HG03159 (cell line): ENCODE data around the gene DNM3.

Source experiments
- ATAC-seq: cut with Tn5 transposase; IDR thresholded peaks from one replicate; pipeline ENCODE4 v1.9.1; 2021; ENCODE audit warnings: mild to moderate bottlenecking, moderate library complexity; ENCODE audit not compliant: unreplicated experiment

DNM3 gene

DNA sequence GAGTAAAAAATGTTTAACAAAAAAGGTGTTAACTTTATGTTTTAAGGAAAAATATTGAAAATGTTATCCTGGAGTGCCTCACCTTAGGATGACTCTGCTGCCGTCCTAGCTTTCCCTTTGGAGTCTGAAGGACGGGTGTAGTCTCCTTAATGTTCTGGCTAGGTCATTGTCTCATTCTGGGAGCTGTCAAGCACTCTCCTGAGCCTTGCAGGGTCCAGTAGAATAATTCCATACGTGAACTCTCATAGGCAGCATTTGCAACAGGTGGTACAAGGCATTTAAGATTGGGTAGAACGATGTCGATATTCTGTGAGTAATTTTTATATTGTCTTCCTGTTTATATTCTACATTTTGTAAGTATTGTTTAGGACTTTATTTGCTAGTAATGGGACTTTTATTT is 295.6 kb downstream of the DNM3 start:
- ATAC-seq = no peak

DNA sequence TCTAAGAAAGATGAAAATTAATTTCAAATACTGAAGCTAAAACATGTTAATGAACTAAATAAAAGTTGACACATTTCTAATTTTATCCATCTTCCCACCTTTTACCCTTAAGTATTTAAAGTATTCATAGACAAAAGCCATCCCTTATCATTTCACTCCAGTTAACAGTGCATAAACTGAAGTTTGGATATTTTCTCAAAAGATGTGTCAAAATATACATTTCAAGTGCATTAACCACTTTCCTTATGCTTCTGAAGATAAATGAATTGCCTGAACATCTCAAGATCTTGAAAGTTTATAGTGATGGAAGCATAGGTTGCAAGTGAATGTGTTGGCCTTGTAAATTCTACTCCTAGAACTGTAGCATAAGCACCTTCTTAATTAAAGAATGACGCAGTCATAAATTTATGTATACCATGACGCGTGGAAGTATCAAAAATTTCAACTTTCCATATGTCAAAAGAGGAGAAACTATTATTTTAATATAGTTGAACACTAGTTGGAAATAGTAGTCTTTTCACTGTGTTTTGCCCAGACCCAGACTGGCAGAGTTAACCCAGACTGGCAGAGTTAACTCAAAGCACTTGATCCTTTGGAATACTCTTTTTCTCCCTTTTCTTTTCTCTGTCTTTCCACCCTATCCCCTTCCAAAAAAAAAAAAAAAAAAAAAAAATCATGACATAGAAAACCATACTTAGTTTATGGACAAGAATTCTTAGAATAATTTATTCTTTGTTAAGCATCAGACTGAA is 296.6 kb downstream of the DNM3 start:
- no peak for ATAC-seq

- ATAC-seq = no peak
Observed at GRCh38 chr1:172138634-172139033, 297.3 kb downstream of the DNM3 start.

DNA sequence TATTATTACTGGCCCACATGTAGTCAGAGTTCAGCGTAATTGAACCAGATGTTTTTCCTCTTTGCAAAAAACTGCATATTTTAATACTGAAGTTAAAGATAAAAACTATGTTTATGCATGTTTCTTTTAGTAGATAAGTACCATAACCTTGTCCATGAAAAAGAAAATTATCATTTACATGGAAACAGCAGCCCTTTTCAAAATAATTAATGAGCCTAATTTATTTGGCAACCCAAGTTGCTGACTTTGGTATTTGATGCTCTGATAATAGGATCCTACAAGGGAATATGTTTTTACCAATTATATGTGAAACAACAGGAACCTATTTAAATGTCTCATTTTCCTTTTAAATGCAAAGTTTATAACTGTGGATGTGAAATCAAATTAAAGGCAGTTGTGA is 297.9 kb downstream of the DNM3 start:
- ATAC-seq = no peak

DNA sequence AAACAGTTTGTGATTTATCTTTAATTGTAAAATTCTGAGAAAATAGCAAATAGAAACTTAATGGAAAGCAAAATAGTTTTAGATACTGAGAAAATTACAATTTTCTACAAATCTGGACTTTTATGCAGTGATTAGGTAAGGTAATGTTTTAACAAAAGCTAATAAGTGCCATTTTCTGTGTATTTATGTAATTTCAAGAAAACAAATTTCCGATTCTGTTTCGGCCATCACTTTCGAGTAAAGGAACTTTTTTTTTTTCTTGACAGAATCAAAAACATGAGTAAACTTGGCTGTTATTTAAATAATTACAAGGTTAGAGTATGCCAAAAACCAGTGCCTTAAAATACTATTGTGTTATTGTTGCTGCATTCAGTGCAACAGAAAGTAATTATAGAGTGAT is 298.8 kb downstream of the DNM3 start:
- no peak for ATAC-seq

DNA sequence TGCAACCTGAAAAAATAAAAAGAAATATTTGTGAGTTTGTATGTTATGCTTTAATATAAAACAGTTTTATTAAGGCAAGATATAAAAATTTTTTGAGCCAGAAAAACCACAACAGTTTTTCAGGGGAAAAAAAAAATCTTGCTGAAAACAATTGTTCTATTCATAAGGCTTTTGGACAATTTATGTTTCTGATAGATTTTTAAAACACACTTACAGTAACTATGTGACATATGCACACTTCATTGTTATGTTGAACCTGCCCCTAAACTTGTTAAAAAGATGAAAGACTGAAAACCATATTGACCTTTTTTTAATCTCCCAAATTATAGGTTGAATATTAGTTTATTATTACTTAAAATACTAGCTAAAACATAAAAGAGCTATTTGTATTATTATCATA is 299.3 kb downstream of the DNM3 start:
- no peak for ATAC-seq

DNA sequence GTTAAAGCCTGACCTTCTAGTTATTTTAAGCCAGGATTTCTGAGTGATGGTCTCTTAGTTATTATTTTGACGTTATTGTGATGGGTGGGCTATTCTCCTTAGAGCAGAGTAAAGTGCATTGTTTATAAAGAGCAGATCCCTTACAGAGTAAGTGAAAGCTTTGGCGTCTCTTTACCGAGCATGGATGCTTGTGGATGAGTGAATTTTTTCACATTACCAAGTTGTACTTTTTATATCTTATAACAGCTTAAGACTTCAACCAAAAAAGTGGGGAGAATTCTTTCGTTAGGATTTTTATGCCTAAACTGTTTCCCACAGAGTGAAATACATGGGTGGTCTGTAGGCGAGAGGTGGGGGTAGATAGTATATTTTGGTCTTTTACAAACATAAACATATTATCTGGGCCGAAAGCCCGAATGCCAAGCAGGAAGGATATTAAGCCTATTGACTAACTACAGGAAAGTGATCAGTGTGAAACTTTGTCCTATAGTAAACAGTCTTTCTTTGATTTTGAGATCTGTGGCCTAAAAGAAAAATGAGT is 300.1 kb downstream of the DNM3 start:
- no peak for ATAC-seq

- ATAC-seq = no peak
Observed at GRCh38 chr1:172142324-172142723, 301.0 kb downstream of the DNM3 start.

- ATAC-seq = no peak
Observed at GRCh38 chr1:172143384-172144055, 302.2 kb downstream of the DNM3 start.

DNA sequence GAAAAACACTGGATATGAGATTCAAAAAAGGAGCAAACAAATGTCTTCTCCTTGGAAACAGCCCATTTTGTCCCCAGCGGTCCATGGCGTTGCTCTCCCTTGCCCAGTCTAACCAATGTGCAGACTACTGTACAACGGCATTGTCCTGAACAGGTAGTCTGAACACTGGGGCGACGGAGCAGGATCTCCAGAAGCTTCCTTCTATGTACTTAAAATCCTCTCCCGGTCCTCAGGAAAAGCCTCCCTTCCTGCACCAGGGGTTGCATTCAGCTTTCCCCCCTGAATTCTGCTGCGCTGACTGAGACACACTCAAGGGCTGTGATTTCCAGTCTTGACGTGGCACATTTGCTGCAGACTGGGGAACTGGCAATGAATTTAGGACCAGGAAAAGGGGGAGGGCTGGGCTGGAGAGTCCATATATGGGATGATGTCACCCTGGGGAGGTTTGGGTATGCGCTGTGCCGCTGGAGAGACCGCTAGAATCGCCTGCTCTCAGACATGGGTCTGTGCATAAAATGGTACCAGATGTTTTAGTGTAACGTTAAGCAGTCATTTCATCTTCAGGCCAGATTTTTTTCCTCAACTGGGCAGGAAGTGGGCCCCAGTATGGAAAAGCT is 303.3 kb downstream of the DNM3 start:
- ATAC-seq = no peak

GRCh38 chr1:172145231-172145651 is 303.9 kb downstream of the DNM3 start:
- ATAC-seq = no peak

GRCh38 chr1:172145656-172146055 is 304.4 kb downstream of the DNM3 start:
- no peak for ATAC-seq

DNA sequence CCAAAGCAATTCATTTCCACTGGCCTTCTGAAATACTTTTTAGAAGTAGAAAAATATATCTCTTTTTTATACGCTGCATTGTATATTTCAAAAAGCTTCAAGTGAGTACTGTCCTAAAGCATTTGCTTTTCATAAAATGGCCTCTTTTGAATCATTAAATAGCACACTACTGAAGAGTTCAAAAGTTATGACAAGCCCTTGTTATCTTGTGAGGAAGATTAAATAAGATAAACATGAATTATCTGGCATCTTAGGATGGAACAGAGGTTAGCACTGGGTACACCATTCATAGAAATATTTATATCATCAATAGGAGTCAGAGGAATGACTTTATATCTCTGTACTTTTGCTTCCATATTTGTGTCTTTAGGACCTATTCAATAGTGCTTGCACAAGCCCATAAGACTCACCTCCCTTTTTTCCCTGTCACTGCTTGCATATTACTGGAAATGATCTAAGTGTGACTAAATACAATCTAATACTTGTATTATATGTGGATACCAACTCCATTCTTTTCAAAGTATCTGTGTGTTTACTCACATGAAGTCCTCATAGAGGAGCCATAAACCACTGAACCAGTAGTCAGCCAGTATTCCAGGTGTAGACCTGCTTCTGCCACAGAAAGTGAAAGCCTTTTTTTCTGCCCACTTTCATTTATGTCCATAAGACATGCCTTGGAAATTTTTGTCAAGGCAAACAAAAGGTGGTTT is 305.0 kb downstream of the DNM3 start:
- ATAC-seq = no peak

- no peak for ATAC-seq
Observed at GRCh38 chr1:172147541-172147940, 306.2 kb downstream of the DNM3 start.

- no peak for ATAC-seq
Observed at GRCh38 chr1:172148213-172148612, 306.9 kb downstream of the DNM3 start.

DNA sequence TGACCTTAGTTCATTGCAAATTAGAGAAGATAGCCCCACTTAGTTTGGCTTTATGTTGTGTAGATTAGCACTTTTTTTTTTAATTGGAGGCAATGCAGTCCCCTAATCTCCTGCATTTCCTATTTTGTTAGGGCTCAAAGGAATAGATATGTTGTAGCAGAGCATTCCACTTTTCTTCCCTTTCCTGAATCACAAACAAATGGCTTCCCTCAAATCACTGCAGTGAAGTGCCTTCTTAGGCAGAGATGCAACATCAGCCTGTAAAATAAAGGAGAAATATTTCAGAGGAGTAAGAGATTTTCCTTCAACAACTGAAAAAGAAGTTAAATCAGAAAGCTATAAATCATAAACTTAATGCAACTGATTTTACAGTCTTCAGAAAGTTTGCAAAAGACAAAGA is 307.4 kb downstream of the DNM3 start:
- no peak for ATAC-seq

DNA sequence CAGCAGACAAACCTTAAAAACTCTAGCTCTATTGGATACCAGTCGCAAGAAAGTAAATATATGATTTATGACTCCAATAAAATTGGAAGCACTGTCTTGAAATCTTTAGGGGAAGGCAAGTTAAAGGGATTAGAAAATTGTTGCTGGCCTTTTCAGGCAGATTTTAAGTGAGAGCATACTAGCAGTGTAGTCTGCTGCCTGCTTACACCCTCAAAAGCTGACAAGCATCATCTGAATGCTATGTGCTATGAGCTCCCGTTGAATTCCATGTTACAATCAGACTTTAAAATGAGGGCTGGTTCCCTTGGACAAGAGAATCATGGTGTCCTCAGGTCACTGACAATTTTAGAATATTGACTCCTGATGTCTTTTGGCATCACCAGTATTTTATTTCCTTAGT is 308.0 kb downstream of the DNM3 start:
- ATAC-seq = no peak

DNA sequence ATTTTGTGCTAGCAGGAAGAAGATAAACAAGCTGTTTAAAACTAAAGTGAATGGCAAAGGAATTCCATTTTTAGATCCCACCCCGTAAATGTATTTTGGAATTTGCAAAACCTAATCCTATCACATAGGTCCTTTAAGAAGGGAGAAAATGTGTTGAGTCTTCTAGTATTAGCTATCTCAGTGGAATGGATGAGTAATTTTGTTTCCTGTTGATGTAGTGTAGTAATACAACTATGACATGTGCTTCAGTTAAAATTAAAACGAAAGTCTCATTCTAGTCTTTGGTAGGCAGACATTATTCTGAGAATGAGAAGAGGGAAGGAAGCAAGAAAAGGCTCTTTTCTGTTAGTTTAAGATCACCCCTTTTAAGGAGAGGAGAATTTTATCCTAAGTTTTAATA is 313.3 kb downstream of the DNM3 start:
- ATAC-seq = peak; percentile 95

- ATAC-seq = no peak
Observed at GRCh38 chr1:172155766-172156165, 314.5 kb downstream of the DNM3 start.

- ATAC-seq = no peak
Observed at GRCh38 chr1:172162236-172162635, 320.9 kb downstream of the DNM3 start.

DNA sequence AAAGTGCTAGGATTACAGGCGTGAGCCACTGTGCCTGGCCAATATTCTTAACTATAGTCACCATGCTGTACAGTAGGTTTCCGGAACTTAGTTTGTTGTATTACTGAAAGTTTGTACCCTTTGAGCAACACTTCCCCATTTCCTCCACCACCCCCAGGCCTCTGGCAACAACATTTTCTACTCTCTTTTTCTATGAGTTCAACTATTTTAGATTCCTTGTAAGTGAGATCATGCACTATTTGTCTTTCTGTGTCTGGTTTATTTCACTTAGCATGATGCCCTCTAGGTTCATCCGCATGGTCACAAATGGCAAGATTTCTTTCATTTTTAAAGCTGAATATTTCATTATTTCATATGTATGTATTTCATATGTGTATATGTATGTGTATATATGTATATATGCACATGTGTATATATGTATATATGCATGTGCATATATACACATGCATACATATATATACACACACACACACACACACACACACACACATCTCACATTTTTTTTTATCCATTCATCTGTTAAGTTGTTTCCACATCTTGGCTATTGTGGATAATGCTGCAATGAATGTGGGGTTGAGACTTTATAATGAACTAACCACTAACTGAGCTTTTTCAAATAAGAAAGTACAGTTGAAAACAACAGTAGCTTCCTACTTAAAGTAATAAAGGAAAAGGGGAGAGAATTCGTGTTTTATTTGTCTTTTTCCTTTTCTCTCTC is 322.4 kb downstream of the DNM3 start:
- no peak for ATAC-seq
